Esophagus muscularis mucosa (tissue), 3 donors: ENCODE results near the gene TMEM179.

ENCODE experiments used
- POLR2A ChIP-seq: fragments of 450-650 bp; IDR thresholded peaks from one replicate; pipeline ENCODE4 v1.6.1; 2017; ENCODE audit warnings: antibody characterized with exemption, moderate library complexity, mild to moderate bottlenecking, low read depth
- POLR2AphosphoS5 ChIP-seq, 2 donors: sonication (generic); formaldehyde crosslinking; IDR thresholded peaks; one replicate each; pipeline ENCODE4 v1.6.1; 2017; ENCODE audit warnings: antibody characterized with exemption in 2 of 2
- TF ChIP-seq, protein P1 (sequence below), 3 experiments: fragments of 200-600 bp in 2 of 3; fragments of 450-650 bp in 1 of 3; sonication (generic) in 2 of 3; IDR thresholded peaks; one replicate each; pipeline ENCODE4 v1.5.1; 2017 to 2019; ENCODE audit warnings: antibody characterized with exemption in 3 of 3, mild to moderate bottlenecking in 2 of 3, moderate library complexity in 1 of 3

DNA sequence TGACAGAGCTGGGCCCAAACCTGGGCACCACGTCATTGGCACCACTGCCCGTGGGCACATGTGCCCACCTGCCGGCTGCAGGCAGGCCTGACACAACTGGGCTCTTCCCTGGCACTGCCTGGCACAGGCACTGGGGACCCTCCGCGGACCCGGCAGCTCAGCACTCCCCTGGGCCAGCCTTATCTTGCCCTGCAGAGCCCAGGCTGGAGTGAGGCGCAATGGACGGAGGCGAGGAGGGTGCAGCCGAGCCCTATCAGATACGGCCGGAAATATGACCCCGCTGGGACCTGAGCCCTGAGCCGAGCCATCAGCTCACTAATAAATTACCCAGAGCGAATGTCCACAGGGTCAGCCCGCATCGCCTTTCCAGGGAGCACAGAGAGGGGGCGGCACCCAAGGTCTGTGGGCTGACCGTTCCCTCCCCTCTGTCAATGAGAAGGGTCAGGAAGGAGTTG, 26.7 kb downstream of the TMEM179 start:
- TF ChIP-seq, protein P1, sequence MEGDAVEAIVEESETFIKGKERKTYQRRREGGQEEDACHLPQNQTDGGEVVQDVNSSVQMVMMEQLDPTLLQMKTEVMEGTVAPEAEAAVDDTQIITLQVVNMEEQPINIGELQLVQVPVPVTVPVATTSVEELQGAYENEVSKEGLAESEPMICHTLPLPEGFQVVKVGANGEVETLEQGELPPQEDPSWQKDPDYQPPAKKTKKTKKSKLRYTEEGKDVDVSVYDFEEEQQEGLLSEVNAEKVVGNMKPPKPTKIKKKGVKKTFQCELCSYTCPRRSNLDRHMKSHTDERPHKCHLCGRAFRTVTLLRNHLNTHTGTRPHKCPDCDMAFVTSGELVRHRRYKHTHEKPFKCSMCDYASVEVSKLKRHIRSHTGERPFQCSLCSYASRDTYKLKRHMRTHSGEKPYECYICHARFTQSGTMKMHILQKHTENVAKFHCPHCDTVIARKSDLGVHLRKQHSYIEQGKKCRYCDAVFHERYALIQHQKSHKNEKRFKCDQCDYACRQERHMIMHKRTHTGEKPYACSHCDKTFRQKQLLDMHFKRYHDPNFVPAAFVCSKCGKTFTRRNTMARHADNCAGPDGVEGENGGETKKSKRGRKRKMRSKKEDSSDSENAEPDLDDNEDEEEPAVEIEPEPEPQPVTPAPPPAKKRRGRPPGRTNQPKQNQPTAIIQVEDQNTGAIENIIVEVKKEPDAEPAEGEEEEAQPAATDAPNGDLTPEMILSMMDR (IDR thresholded peaks at IDR 0.05): no peak
- TF ChIP-seq POLR2A (no peak), POLR2AphosphoS5 (IDR thresholded peaks at IDR 0.05) (no peak)
